K562 (cell line): Measurements from ENCODE around the gene PIRT.

Experiments
- EZH2 ChIP-seq: IDR thresholded peaks from 2 replicates; pipeline ENCODE4 v1.6.1; 2012; ENCODE audit warnings: low read depth, mild to moderate bottlenecking, inconsistent platforms, low read length, borderline replicate concordance
- MLX ChIP-seq, 2 experiments: fragments of 450-650 bp in 1 of 2; sonication (generic) in 1 of 2; formaldehyde crosslinking; conservative IDR thresholded peaks; 2 replicates each; pipeline versions ENCODE4 v1.4.0 to v1.8.1; 2020 to 2022; ENCODE audit warnings: mild to moderate bottlenecking in 1 of 2, missing genetic modification reagents in 1 of 2
- NFRKB ChIP-seq: fragments of 450-650 bp; IDR thresholded peaks from 2 replicates; pipeline ENCODE4 v1.6.1; 2016; ENCODE audit warnings: low read depth
- RBM22 ChIP-seq: fragments of 200-400 bp; formaldehyde crosslinking; IDR thresholded peaks from 2 replicates; pipeline ENCODE4 v1.6.1; 2018; ENCODE audit warnings: low read length, low read depth; ENCODE audit not compliant: poor library complexity, severe bottlenecking
- RFX7 ChIP-seq: fragments of 250-450 bp; sonication (Bioruptor Pico); IDR thresholded peaks from 2 replicates; pipeline ENCODE4 v1.5.1; 2021; ENCODE audit warnings: mild to moderate bottlenecking
- ZNF12 ChIP-seq: sonication (generic); formaldehyde crosslinking; IDR thresholded peaks from 2 replicates; pipeline ENCODE4 v1.4.0; 2020; ENCODE audit warnings: mild to moderate bottlenecking, missing genetic modification reagents
- TF ChIP-seq, protein P1 (sequence below), 3 experiments: IDR thresholded peaks in 2 of 3; conservative IDR thresholded peaks in 1 of 3; 2 replicates each; pipeline ENCODE4 v1.5.1; 2011 to 2012; ENCODE audit warnings: low read length in 3 of 3, mild to moderate bottlenecking in 3 of 3, control low read depth in 2 of 3, improper control_type of control experiment in 1 of 3, inconsistent platforms in 1 of 3, low read depth in 1 of 3, mixed read lengths in 1 of 3, moderate library complexity in 1 of 3; ENCODE audit not compliant: insufficient read depth in 2 of 3
- TF ChIP-seq, protein P2 (sequence below): fragments of 250-450 bp; sonication (Bioruptor Pico); IDR thresholded peaks from 2 replicates; pipeline ENCODE4 v1.4.0; 2020; ENCODE audit warnings: mild to moderate bottlenecking
- TF ChIP-seq, protein P3 (sequence below): sonication (generic); formaldehyde crosslinking; IDR thresholded peaks from 2 replicates; pipeline ENCODE4 v1.9.0; 2022; ENCODE audit warnings: mild to moderate bottlenecking, missing genetic modification reagents
- TF ChIP-seq, protein P4 (sequence below): sonication (generic); formaldehyde crosslinking; IDR thresholded peaks from 2 replicates; pipeline ENCODE4 v1.8.1; 2023; ENCODE audit warnings: mild to moderate bottlenecking, missing genetic modification reagents

DNA sequence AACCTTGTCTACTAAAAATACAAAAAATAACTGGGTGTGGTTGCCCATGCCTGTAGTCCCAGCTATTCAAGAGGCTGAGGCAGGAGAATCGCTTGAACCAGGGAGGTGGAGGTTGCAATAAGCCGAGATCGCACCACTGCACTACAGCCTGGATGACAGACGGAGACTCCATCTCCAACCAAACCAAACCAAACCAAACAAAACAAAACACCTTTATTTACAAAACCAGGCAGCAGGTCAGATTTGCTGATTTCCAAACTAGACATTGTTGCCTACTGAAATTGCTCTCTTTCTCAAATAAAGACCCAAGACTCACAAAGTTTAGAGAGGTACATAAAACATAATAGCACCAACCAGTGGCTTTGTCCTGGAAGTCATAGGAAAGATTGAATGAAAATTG, 28.3 kb downstream of the PIRT start:
- TF ChIP-seq, protein P1, sequence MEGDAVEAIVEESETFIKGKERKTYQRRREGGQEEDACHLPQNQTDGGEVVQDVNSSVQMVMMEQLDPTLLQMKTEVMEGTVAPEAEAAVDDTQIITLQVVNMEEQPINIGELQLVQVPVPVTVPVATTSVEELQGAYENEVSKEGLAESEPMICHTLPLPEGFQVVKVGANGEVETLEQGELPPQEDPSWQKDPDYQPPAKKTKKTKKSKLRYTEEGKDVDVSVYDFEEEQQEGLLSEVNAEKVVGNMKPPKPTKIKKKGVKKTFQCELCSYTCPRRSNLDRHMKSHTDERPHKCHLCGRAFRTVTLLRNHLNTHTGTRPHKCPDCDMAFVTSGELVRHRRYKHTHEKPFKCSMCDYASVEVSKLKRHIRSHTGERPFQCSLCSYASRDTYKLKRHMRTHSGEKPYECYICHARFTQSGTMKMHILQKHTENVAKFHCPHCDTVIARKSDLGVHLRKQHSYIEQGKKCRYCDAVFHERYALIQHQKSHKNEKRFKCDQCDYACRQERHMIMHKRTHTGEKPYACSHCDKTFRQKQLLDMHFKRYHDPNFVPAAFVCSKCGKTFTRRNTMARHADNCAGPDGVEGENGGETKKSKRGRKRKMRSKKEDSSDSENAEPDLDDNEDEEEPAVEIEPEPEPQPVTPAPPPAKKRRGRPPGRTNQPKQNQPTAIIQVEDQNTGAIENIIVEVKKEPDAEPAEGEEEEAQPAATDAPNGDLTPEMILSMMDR (IDR thresholded peaks at IDR 0.05 in 2 of 3, conservative IDR thresholded peaks at IDR 0.05 in 1 of 3; ENCODE audit: insufficient read depth in 2 of 3, low read depth in 1 of 3, low read length in 3 of 3) = no peak
- TF ChIP-seq RFX7 (CRISPR knock-in tag) = no peak
- TF ChIP-seq, protein P2, sequence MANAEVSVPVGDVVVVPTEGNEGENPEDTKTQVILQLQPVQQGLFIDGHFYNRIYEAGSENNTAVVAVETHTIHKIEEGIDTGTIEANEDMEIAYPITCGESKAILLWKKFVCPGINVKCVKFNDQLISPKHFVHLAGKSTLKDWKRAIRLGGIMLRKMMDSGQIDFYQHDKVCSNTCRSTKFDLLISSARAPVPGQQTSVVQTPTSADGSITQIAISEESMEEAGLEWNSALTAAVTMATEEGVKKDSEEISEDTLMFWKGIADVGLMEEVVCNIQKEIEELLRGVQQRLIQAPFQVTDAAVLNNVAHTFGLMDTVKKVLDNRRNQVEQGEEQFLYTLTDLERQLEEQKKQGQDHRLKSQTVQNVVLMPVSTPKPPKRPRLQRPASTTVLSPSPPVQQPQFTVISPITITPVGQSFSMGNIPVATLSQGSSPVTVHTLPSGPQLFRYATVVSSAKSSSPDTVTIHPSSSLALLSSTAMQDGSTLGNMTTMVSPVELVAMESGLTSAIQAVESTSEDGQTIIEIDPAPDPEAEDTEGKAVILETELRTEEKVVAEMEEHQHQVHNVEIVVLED (CRISPR knock-in tag) = no peak
- TF ChIP-seq MLX (CRISPR knock-in tag; conservative IDR thresholded peaks at IDR 0.05) = no peak
- TF ChIP-seq ZNF12 (CRISPR knock-in tag) = no peak
- TF ChIP-seq, protein P3, sequence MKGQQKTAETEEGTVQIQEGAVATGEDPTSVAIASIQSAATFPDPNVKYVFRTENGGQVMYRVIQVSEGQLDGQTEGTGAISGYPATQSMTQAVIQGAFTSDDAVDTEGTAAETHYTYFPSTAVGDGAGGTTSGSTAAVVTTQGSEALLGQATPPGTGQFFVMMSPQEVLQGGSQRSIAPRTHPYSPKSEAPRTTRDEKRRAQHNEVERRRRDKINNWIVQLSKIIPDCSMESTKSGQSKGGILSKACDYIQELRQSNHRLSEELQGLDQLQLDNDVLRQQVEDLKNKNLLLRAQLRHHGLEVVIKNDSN = no peak
- no peak for TF ChIP-seq EZH2
- TF ChIP-seq, protein P4, sequence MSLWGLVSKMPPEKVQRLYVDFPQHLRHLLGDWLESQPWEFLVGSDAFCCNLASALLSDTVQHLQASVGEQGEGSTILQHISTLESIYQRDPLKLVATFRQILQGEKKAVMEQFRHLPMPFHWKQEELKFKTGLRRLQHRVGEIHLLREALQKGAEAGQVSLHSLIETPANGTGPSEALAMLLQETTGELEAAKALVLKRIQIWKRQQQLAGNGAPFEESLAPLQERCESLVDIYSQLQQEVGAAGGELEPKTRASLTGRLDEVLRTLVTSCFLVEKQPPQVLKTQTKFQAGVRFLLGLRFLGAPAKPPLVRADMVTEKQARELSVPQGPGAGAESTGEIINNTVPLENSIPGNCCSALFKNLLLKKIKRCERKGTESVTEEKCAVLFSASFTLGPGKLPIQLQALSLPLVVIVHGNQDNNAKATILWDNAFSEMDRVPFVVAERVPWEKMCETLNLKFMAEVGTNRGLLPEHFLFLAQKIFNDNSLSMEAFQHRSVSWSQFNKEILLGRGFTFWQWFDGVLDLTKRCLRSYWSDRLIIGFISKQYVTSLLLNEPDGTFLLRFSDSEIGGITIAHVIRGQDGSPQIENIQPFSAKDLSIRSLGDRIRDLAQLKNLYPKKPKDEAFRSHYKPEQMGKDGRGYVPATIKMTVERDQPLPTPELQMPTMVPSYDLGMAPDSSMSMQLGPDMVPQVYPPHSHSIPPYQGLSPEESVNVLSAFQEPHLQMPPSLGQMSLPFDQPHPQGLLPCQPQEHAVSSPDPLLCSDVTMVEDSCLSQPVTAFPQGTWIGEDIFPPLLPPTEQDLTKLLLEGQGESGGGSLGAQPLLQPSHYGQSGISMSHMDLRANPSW (CRISPR knock-in tag) = no peak
- no peak for TF ChIP-seq RBM22
- TF ChIP-seq NFRKB = no peak
